Stimulated activated CD4-positive, alpha-beta T cell treated with anti-CD3 and anti-CD28 coated beads, Interleukin-2, amount 100 ng/mL, for 4 hours (primary cell): ENCODE measurements around the gene CAB39.

ENCODE experiments used
- DNase-seq: peaks from one replicate; pipeline ENCODE4 v3.0.0-alpha.2; 2020; ENCODE audit warnings: low read depth

CAB39 gene

DNA sequence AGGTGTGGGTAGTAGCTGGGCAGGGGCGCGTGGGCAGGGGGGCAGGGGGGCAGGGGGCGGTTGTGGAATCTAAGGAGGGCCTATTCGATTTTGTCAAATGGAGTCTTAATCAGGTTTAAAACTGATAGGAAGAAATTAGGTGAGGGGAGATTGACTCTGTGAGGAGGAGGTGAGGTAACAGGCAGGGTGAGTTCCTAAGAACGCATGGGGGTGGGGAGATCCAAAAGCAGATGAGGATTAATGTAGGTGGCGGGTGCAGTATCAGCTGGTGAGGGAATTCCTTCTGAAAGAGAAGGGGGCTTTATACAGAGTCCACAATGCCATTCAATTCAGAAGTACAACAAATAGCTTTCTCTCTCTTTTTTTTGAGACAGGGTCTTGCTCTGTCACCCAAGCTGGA lies 72.7 kb downstream of the CAB39 start:
- DNase-seq: no peak

DNA sequence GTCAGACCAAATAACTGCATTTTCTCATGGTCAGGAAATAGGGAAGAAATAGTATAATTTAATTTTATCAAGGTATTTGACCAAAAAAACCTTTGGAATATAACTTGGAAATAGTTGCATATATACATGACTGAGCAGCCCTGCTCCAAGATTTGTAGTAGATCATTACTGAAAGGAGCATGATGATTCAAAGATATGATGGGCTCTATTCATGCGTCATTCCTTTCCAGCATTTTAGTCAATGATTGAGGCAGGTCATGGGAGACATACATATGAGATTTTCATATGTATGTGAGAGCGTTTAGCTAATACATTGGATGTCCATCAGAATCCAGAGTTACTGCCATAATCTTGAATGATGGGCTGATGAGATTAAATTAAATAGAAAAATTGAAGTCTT lies 74.5 kb downstream of the CAB39 start:
- no peak for DNase-seq

DNA sequence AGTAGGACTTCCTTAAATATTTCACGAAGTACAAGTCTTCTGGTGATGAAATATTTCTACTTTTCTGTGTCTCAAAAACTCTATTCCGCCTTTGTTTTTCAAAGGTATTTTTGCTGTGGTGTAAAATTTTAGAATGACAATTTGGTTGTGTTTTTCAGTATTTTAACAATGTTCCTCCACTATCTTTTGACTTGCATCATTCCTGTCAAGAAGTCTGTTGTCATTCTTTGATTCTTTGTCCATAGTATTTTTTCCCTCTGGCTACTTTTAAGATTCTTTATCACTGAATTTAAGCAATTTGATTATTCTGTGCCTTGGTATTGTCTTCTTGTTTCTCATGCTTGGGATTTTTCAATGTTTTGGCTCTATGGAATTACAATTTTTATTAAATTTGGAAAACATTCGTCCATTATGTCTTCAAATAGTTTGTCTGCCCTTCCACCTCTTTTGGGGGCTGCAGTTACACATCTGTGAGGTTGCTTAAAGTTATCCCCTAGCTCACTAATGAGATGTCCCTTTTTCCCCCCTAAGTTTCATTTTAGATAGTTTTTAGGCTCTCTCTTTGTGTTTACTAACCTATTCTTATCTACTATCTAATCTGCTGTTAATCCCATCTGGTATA lies 76.0 kb downstream of the CAB39 start:
- DNase-seq: no peak

DNA sequence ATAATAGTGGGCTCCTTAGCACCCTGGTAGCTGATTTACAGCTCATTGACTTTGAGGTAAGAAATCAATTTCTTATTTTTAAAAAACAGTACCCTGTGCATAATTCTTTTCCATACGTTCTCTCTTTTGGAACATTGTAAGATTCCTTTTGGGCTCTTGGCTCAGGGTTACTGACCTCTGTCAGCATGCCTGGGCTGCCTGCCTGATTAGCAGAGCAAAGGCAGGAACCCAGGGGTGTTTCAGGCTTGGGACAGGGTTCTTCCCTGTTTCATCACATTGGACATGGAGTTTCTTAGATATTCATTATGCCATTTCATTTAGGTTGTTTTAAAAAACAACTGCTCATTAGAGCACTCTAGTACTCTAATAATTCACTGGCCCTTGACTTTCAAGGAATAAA lies 78.3 kb downstream of the CAB39 start:
- DNase-seq: no peak

DNA sequence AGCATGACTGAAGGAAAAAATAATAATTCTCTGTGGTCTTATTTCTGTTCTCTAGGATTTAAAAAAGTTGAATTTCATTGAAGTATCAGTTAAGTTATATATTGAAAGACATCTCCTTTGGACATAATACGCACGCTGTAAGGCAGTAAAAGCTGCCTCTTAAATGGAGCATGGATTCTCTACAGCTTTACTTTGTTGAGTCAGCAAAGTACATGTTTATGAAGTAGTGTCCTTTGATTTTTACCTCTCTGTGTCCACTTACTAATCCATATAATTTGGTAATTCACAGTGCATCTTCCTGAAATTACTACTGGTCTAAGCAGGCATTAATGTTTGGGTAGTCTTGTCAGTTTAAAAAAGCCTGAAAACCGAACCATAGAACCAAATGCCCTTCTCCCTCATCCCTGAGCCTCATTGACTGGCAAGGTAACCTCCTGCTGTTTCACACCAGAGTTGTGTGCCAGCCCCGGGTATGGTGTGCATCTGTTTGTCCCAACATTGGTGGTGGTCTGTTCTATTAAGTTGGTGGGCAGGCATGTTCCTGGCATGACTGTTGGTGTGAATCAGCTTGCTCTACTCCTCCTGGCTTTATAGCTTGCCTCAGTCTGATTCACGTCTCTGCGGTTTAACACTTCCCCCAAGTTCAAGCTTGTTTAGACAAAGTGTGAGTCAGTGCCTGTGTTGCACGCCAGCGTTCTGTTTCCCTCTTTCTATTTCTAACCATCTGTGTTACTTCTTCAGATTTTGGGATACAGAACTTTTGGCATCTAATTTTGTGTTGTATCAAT lies 81.1 kb downstream of the CAB39 start:
- DNase-seq: peak; percentile 68

DNA sequence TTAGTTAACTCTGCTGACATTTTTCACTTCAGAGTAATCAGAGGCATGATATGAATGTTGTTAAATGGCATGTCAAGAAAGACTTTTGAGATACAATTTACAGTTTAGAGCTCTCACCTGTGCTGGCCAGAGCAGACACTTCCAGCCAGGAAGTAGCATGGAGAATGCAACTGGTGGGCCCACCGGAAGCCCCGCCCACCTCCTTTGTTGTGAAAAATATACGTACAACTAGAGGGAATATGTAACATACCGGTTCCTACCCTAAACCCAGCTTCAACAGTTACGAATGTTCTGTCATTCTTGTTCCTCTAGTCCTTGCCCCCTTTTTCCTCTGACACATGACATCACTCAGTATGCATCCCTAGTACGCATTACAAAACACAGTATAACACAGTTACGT lies 81.9 kb downstream of the CAB39 start:
- DNase-seq: no peak

DNA sequence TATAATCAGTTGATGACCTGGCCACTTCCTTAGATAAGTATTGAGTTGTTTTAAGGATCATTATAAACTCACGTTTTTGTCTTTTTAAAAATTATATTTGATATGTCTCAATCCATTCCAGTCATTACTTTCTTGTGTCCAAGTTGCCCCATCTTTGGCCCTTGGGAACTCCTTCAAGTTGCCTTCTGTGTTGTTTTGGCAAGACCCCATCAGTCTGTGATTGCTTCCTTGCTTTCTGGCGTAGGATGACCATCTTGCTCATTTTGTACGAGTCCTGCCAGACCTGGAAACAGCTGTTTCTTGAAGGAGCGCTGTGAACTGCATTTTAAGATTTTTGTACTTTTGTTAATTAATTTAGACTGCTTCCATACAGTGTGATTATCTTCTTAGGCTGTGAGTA lies 83.2 kb downstream of the CAB39 start:
- no peak for DNase-seq

DNA sequence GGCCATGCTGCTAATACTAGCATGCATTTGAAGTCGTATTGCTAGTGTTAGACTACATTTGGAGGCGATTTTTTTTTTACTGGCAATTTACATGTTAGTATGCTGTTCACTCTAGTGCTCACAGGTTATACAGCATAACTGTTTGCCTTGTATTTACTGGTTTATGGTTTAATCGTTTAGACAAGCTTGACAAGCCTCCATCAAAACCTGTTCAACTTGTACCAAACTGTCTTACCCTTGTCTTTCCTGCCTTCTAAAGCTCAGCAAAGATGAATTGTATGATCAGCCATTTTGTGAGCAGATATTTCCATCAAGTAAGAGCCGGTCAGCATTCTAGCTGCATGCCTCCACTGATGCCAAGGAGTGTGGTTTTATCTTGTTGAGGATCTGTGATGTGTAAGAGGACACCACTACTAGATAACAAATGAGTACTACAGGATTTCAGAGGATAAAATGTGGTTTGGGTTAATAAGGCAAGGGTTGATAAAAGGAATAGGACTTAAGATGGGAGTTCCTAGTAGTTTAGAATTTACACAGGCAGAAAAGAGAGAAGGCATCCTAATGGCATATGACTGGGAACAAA lies 83.7 kb downstream of the CAB39 start:
- DNase-seq: no peak

DNA sequence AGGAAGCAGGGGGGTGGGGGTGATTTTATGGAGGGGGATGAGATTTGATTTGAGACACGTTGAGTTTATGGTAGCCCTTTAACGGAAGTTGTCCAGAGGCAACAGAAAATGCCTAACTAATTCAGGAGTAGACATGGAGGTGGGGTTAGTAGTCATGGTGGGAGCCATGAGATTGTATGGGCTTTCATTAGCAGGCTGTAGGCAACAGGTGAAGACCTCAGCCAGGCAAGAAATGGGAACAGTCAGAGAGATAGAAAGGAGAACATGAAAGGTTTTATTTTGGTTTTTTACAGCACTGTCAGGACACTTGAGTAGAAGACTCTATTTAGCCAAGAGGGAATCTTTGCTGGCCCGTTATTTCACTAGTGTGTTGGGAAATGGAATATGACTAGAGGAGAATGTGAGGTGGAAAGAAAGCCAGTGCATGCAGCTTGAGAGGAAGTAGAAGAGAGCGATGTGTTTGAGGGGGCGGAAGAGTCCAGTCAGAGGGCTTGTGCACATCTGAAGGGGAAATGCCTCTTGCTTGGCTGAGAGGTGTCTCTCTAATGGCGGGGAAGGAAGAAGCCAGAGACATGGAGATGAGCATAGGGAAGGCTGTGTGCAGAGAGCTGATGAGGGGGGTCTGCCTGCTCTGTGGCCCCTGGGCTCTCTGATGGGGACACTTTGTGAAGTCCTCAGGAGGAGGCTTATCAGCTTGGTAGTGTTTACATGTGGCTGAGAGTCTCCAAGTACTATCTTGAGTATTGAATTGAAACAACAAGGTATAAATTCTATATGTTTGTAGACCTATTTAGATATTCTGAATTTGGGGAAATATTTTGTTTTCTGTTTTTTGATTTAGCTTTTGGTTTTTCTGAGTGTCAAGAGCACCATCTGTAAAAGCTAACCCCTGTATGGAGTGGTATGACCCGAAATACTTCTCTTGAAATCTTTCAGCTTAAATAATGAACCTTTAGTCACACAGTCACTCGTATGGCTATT lies 85.2 kb downstream of the CAB39 start:
- DNase-seq: no peak

DNA sequence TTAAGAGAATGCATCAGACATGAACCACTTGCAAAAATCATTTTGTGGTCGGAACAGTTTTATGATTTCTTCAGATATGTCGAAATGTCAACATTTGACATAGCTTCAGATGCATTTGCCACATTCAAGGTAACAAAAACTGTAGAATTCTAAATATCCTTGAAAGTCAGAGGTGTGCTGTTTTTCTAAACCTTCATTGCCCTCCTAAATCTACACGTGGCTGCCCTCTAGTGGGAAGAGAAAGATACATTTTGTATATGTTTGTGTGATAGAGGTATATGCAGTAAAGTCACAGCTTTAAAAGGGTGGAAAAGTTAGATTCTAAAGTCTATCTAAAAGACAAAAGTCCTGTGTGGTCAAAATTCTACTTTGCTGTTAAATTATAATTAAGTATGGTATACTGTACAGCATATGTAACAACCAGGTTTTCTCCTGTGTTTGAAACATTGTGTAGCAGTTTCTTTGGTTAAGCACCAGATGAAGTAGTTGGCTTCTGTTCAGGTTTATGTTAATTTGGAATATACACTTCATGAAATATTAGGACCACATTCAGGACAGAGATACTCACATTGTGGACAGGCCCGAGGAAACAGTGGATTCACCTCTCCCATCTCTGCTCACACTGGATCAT lies 86.2 kb downstream of the CAB39 start:
- peak; percentile 48 for DNase-seq

DNA sequence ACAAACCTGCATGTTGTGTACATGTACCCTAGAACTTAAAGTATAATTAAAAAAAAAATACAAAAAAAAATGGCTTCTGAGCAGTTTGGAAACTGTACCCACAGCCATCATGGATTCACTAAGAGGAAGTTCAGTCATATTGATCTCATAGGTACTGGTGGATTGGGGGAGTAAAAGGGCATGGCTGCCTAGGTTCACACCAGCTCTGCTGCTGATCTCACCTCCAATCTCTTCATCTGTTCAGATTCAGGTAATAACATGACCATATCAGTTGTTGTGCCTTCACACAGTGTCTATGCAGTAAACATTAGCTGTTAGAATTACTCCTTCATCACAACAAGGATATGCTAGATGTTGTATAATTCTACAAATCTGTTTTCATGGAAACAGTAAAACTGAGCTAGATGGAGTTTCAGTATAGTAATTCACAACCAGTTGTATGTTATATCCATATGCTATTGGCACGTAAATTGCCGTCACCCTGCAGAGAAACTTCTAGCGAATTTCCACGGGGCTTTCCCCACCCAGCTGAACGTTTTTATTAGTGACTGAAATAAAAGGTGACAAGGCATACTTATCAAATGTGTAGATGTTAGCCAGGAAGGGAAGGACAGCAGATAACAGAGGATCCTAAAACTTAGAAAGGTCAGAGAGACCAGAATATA lies 92.8 kb downstream of the CAB39 start:
- no peak for DNase-seq

DNA sequence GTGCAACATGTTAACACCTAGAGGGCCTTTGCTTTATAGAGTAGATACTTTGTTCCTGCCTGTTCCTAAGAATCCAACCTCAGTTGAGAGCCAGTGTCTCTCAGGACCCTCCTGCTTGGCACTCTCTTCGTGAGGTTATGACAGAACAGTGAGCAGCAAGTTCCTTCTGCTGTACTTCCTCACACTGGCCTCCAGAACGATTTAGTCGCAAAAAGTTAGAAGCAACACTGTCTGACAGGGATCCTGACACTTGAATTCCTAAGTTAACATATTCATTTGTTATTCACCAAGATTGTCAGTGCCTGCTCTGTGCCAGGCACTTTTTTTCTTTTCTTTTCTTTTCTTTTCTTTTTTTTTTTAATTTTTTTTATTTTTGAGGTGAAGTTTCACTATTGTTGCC lies 95.1 kb downstream of the CAB39 start:
- no peak for DNase-seq

DNA sequence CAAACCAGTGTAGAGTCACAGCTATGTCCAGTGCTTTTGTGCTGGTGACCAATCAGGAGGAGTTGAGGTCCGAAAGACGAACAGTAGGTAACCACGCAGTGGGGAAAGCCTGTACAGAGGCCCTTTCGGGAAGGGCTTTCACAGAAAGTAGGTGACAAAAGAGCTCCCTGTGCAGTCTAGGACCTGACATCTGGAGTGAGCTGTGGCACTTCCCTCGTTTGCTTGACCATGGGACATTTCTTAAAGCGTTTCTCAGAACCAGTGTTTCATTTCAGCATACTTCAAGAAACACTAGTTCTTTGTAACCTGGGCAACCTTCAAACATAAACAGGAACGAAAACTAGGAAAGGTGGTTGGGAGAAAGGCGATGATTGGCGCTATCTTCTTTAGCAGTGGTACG lies 96.4 kb downstream of the CAB39 start:
- no peak for DNase-seq

DNA sequence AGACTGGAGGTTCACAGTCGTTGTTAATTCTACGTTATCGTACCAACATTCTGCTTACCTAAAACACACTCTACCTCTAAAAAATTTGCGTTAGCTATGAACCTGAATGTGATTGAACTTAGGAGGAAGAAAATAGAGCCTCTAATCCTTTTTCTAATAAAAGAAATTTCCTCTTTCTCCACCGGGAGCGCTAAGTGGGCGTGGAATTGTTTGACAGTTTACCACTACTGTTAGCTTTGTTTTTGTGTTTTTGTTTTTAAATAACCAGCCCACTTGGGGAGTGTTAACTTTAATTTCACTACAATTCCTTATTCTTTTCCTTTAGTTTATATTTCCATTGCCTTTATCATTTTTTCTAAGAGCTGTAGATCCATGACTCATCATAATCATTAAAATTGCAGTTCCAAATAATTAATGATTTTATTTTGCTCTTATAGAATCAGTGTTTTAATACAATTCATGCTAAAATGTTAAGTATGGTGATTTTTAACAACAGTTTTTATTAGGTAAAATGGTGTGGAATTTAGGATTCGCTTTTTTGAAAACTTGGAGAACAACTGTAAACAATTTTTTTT lies 97.1 kb downstream of the CAB39 start:
- DNase-seq: no peak

DNA sequence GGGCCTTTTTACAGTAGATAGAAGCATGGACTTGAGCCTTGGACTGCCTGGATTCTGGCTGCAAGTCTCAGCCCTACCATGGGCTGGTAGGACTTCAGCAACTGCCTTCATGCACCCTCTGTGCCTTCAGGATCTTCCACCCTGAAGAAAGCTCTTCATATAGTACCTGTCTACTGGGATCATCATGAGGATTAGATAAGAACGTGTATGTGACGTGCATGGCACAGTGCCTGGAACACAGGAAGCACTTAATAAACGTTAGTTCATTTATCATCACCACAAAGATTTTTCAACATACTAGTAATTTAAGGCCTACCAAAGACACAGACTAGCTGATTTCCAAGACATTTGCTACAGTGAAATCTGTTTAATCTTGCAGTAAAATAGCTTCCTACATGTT lies 98.9 kb downstream of the CAB39 start:
- DNase-seq: no peak

DNA sequence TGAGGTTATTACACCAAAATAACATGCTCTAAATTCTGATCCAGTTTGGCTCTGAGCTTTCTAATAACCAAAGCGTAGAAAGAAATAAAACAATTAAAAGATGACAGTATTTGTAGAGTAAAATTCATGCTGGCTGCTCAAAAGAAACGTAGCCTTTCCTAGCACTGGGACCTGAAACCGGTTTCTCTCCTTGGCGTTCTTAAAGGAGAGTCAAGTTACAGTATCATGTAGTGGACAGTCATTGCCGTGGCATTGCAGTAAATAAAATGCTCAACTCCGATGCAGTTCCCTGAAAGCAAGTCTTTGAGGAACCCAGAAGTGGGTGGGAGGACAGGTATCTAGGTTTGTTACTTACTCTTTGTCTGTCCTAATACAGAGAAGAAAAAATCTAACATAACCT lies 99.4 kb downstream of the CAB39 start:
- no peak for DNase-seq

DNA sequence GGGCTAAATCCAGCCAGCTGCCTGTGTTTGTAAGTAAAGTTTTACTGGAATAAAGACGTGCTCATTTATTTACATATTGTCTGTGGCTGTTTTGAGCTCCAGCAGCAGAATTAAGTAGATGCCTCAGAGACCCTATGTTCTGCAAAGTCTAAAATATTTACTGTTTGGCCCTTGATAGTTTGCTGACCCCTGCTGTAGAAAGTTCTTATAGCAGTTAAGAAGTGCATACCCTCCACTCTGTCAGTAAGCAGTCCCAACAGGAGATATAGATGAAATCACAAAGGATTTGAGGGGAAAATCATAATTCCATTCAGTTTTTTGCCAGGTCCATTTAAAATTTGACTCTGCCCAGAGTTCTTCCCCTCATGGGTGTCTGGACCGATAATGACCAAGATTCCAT lies 102.0 kb downstream of the CAB39 start:
- DNase-seq: no peak

DNA sequence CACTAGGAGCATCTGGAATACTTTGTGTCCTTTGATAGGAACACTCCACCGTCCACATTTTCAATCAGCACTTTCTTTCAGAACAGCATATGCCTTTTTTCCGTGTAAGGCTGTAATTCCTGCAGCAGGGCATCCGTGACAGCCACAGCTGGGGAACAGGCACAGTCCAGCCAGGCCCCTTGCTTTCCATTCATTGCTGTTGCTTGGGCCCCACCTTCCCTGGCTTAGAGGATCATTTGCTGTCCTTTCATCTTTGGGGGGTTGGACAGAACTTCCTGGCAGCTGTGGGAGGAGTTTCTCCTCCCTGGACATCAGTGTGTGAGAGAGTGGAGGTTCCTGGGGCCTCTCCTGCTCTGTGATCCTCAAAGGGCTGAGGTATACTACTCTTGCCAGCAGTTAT lies 102.4 kb downstream of the CAB39 start:
- DNase-seq: no peak

DNA sequence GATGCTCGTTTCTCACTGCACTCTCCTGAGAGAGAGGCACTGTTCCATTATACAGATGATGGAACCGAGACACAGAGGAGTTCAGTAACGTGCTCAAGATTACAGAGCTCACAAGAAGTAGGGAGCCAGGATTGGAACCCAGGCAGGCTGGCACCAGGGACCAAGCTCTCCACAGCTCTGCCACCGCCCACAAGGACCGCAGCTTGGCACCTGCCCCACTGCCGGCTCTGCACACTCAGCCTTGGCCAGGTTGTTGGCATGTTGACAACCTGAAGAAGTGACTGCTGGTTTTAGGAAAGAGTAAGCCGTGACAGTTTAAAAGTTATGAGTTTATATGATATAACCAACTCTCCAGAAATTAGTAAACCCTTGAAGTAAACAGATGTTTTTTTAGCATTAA lies 104.1 kb downstream of the CAB39 start:
- no peak for DNase-seq

DNA sequence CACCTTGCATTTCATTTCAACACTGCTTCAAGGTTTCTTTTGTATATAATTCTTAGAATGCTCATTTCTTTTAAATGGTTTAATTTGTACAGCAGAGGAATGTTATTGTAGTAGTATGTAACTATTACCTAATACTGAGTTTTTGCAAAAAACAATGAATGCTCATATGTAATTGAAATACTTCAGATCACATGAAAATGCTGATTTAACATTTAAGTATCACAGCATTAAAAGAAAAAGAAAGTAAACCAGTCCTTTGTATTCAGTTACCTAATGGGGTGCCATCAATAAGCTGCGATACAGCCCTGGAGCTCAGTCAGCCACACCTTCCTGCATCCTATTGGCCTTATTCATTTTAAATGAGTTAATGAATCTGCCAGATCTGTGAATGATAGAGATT lies 106.8 kb downstream of the CAB39 start:
- no peak for DNase-seq
